B cell (primary cell): ENCODE data around the gene MRPS27. TPM values are rescaled to one million over a fixed set of nuclear protein-coding genes. Genes with fewer than 3 reads are reported as not detected.

ENCODE experiments used
- ATAC-seq: fragments of 200-7000 bp; cut with Tn5 transposase; one replicate; pipeline ENCODE4 v1.10.0; 2021; ENCODE audit warnings: low read depth, mild to moderate bottlenecking, moderate number of reproducible peaks, moderate library complexity
- CTCF ChIA-PET: fragments of 350-600 bp; sonication (Branson Sonifier 250); formaldehyde crosslinking; loops from one replicate; lab custom pipeline; 2021; ENCODE audit warnings: antibody characterized with exemption, inconsistent platforms; lab: Charles Lee
- POLR2A ChIA-PET: fragments of 350-600 bp; sonication (Branson Sonifier 250); formaldehyde crosslinking; loops from one replicate; lab custom pipeline; 2021; ENCODE audit warnings: antibody characterized with exemption; lab: Charles Lee
- DNase-seq: peaks from one replicate; pipeline ENCODE4 v3.0.0; 2013
- H2AFZ ChIP-seq: 2 replicates; pipeline ENCODE4 v1.6.1; 2012; ENCODE audit warnings: mild to moderate bottlenecking, low read depth, low read length; ENCODE audit not compliant: insufficient read depth, poor library complexity, severe bottlenecking
- H3K27ac ChIP-seq, 2 donors: 1 replicate in 1 of 2; 2 replicates in 1 of 2; pipeline ENCODE4 v1.5.1; 2012 to 2013; ENCODE audit warnings: low read length in 2 of 2, mild to moderate bottlenecking in 2 of 2, moderate library complexity in 1 of 2
- H3K27me3 ChIP-seq, 4 experiments: fragments of 200-600 bp in 1 of 4; sonication (generic) in 1 of 4; replicated peaks in 1 of 4; 1 replicate in 2 of 4; 2 replicates in 2 of 4; pipeline versions ENCODE4 v1.6.1 to v1.7.0; 2013 to 2016; ENCODE audit warnings: low read length in 3 of 4, mild to moderate bottlenecking in 2 of 4, mixed read lengths in 1 of 4, moderate library complexity in 1 of 4; ENCODE audit not compliant: insufficient read depth in 4 of 4, control insufficient read depth in 3 of 4; ENCODE audit errors: control extremely low read depth in 1 of 4
- H3K36me3 ChIP-seq, 2 experiments: replicated peaks in 1 of 2; 1 replicate in 1 of 2; 2 replicates in 1 of 2; pipeline versions ENCODE4 v1.6.1 to v1.7.1; 2013; ENCODE audit warnings: low read length in 1 of 2; ENCODE audit not compliant: insufficient read depth in 2 of 2, control insufficient read depth in 1 of 2; ENCODE audit errors: control extremely low read depth in 1 of 2, extremely low read depth in 1 of 2
- H3K4me1 ChIP-seq, 2 donors: fragments of 200-600 bp in 1 of 2; sonication (generic) in 1 of 2; 1 replicate in 1 of 2; 2 replicates in 1 of 2; pipeline versions ENCODE4 v1.5.1 to v1.6.1; 2013 to 2017; ENCODE audit warnings: low read length in 2 of 2; ENCODE audit not compliant: control insufficient read depth in 2 of 2, insufficient read depth in 2 of 2
- H3K4me2 ChIP-seq: replicated peaks from 2 replicates; pipeline ENCODE3; 2012; ENCODE audit warnings: mild to moderate bottlenecking, low read depth, low read length; ENCODE audit not compliant: poor library complexity, severe bottlenecking
- H3K4me3 ChIP-seq, 5 experiments: fragments of 200-600 bp in 1 of 5; sonication (generic) in 1 of 5; 1 replicate in 3 of 5; 2 replicates in 2 of 5; pipeline versions ENCODE4 v1.5.1 to v1.7.0; 2011 to 2016; ENCODE audit warnings: low read length in 4 of 5, mild to moderate bottlenecking in 4 of 5, low read depth in 2 of 5, control low read depth in 1 of 5, moderate library complexity in 1 of 5; ENCODE audit not compliant: insufficient read depth in 1 of 5; ENCODE audit errors: control extremely low read depth in 1 of 5, extremely low read depth in 1 of 5
- H3K79me2 ChIP-seq: fragments of 200-600 bp; sonication (generic); one replicate; pipeline ENCODE4 v1.6.0; 2016; ENCODE audit warnings: low read length; ENCODE audit not compliant: control insufficient read depth, insufficient read depth
- H3K9ac ChIP-seq: fragments of 200-600 bp; sonication (generic); 2 replicates; pipeline ENCODE4 v1.6.1; 2017; ENCODE audit warnings: mild to moderate bottlenecking, low read length, moderate library complexity
- H3K9me3 ChIP-seq, 3 donors: one replicate each; pipeline versions ENCODE4 v1.6.1 to v1.7.1; 2013; ENCODE audit warnings: low read length in 2 of 3; ENCODE audit not compliant: control insufficient read depth in 2 of 3, insufficient read depth in 1 of 3; ENCODE audit errors: control extremely low read depth in 1 of 3
- H4K20me1 ChIP-seq: 2 replicates; pipeline ENCODE4 v1.6.0; 2012; ENCODE audit warnings: mild to moderate bottlenecking, low read length; ENCODE audit not compliant: insufficient read depth, control insufficient read depth, poor library complexity, severe bottlenecking
- H3K27ac Mint-ChIP-seq: one replicate; pipeline ENCODE4 v1.8.0; 2021; ENCODE audit warnings: mixed read lengths
- H3K27me3 Mint-ChIP-seq: one replicate; pipeline ENCODE4 v1.8.0; 2021; ENCODE audit warnings: mixed read lengths
- H3K4me1 Mint-ChIP-seq: one replicate; pipeline ENCODE4 v1.8.0; 2021; ENCODE audit warnings: mixed read lengths
- H3K4me3 Mint-ChIP-seq: one replicate; pipeline ENCODE4 v1.8.0; 2021; ENCODE audit warnings: mixed read lengths
- H3K9me3 Mint-ChIP-seq: one replicate; pipeline ENCODE4 v1.8.0; 2022; ENCODE audit warnings: mixed read lengths; ENCODE audit not compliant: insufficient read depth
- EZH2 ChIP-seq: IDR thresholded peaks from 2 replicates; pipeline ENCODE4 v1.6.1; 2012; ENCODE audit warnings: borderline replicate concordance, low read depth, mild to moderate bottlenecking, moderate library complexity, low read length; ENCODE audit not compliant: insufficient read depth, poor library complexity, severe bottlenecking
- WGBS: methylation state at CpG from one replicate; pipeline ENCODE4 v1.1.5; 2013; ENCODE audit warnings: missing lambda C conversion rate; ENCODE audit not compliant: insufficient coverage; 5-methylcytosine and 5-hydroxymethylcytosine counted together
- intact Hi-C: fragments of 100-400 bp; cut with micrococcal nuclease; formaldehyde crosslinking; loops from one replicate; pipeline ENCODE4 v1.10.0; 2022
- polyA plus RNA-seq: library from polyadenylated mRNA; depleted of rRNA; stranded (reverse); fragments of >200 nt; gene quantifications from 2 replicates; pipeline ENCODE4 v1.2.3, GENCODE V29; 2012
- total RNA-seq, 2 donors: library from RNA; stranded (reverse); fragments of 120-200 nt in 1 of 2; gene quantifications; 1 replicate in 1 of 2; 2 replicates in 1 of 2; pipeline versions ENCODE4 v1.2.3 to v1.2.4, GENCODE V29; 2013 to 2022
- TF ChIP-seq, protein P1 (sequence below): fragments of 200-600 bp; IDR thresholded peaks from one replicate; pipeline ENCODE4 v1.8.0; 2022; ENCODE audit warnings: antibody characterized with exemption, mild to moderate bottlenecking

Gene MRPS27
- total and polyA plus RNA-seq, 2 donors (not counting 1 experiment from before 2014, with no cell fraction given): 33.4 to 58.3 TPM

DNA sequence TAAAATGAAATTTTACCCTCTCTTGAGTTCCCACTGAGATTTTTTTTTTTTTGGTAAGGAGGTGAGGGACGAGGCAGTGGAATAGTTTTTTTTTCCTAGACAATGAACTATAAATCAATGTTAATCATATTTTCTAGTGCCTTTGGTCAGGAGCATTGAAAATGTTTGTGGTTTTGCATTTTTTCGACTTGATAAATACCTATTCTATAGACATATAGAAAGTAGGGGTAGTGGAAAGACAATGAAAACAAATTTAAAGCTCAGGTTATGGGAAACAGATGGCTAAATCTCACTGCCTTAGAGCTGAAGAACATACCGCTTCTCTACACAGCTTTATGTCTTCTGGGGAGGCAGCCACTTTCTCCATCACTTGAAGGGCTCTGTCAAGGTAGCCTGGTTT lies 94.3 kb downstream of the MRPS27 start:
- no peaks in the 10 kb centered on the region for H3K9me3 Mint-ChIP-seq
- H3K4me1 ChIP-seq: no peaks in the 10 kb centered on the region
- ATAC-seq: no peak
- no peaks in the 10 kb centered on the region for H3K27me3 Mint-ChIP-seq
- WGBS: 100% methylated on average over 1 of the region's 3 CpGs
- ChIA-PET CTCF (no interaction called here), POLR2A (no interaction called here)
- no peak overlapping the region for H3K9ac ChIP-seq
- no peak for TF ChIP-seq EZH2
- TF ChIP-seq, protein P1, sequence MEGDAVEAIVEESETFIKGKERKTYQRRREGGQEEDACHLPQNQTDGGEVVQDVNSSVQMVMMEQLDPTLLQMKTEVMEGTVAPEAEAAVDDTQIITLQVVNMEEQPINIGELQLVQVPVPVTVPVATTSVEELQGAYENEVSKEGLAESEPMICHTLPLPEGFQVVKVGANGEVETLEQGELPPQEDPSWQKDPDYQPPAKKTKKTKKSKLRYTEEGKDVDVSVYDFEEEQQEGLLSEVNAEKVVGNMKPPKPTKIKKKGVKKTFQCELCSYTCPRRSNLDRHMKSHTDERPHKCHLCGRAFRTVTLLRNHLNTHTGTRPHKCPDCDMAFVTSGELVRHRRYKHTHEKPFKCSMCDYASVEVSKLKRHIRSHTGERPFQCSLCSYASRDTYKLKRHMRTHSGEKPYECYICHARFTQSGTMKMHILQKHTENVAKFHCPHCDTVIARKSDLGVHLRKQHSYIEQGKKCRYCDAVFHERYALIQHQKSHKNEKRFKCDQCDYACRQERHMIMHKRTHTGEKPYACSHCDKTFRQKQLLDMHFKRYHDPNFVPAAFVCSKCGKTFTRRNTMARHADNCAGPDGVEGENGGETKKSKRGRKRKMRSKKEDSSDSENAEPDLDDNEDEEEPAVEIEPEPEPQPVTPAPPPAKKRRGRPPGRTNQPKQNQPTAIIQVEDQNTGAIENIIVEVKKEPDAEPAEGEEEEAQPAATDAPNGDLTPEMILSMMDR: no peak
- no peaks in the 10 kb centered on the region for H3K9me3 ChIP-seq
- peaks cover 10 to 85% of the 10 kb centered on the region in 2 experiments for H3K36me3 ChIP-seq
- intact Hi-C loops: no loop called here
- no peak overlapping the region for H2AFZ ChIP-seq
- DNase-seq: no peak
- no peaks in the 10 kb centered on the region for H3K4me1 Mint-ChIP-seq
- no peak overlapping the region for H3K4me3 ChIP-seq
- H3K79me2 ChIP-seq: no peaks in the 10 kb centered on the region
- H3K4me2 ChIP-seq: no peak overlapping the region
- no peaks in the 10 kb centered on the region for H3K27me3 ChIP-seq
- H3K27ac ChIP-seq: no peak overlapping the region
- H4K20me1 ChIP-seq: no peaks in the 10 kb centered on the region
- H3K27ac Mint-ChIP-seq: no peak overlapping the region
- no peak overlapping the region for H3K4me3 Mint-ChIP-seq

DNA sequence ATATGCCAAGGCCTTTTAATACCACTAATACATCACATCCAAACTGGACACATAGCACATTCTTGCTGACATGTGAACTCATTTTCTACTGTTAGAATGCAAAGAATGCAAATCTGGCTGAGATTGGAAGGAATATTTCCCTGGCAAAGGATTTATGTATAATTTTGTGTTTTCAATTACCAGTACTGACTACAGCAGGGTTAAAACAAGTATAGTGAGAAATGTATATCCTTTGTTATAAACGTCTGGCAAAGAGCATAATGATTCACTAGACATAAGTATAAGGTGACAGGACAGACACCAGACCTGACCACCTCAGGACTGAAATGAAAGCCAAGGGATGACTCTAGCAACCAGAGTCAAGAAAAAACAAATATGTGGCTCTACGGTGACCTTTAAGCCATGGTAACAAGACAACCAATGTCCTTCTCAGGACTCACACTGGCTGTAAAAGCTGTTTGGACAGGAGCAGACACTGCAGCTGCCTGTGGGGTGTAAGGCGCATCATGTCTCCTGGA lies 95.0 kb downstream of the MRPS27 start:
- Histone ChIP-seq H3K79me2 (no peaks in the 10 kb centered on the region), H3K27me3 (no peaks in the 10 kb centered on the region), H3K4me2 (no peak overlapping the region), H3K36me3 (peaks cover 5 to 84% of the 10 kb centered on the region in 2 experiments), H3K27ac (no peak overlapping the region), H3K4me1 (no peaks in the 10 kb centered on the region), H3K4me3 (no peak overlapping the region), H3K9ac (no peak overlapping the region), H3K9me3 (no peaks in the 10 kb centered on the region), H2AFZ (no peak overlapping the region), H4K20me1 (no peaks in the 10 kb centered on the region)
- intact Hi-C loops: no loop called here
- no peak for DNase-seq
- TF ChIP-seq EZH2: no peak
- TF ChIP-seq, protein P1: no peak
- Mint-ChIP-seq H3K9me3 (no peaks in the 10 kb centered on the region), H3K4me3 (no peak overlapping the region), H3K27ac (no peak overlapping the region), H3K4me1 (no peaks in the 10 kb centered on the region), H3K27me3 (no peaks in the 10 kb centered on the region)
- WGBS: 94% methylated on average over 3 of the region's 3 CpGs
- POLR2A ChIA-PET: no interaction called here
- CTCF ChIA-PET: no interaction called here
- no peak for ATAC-seq
